Activated T-cell treated with anti-CD3 and anti-CD28 coated beads, Interleukin-2, amount 50 U/mL, for 4 hours (primary cell): Measurements from ENCODE around the gene GPR183. TPM values are rescaled to one million over a fixed set of nuclear protein-coding genes. Genes with fewer than 3 reads are reported as not detected.

Source experiments
- ATAC-seq, 2 donors: fragments of 200-7000 bp; cut with Tn5 transposase; one replicate each; pipeline ENCODE4 v1.10.0; 2021
- DNase-seq: peaks from one replicate; pipeline ENCODE4 v3.0.0-alpha.2; 2020
- H3K27me3 Mint-ChIP-seq: one replicate; pipeline ENCODE4 v1.8.0; 2021; ENCODE audit warnings: low read depth, mixed read lengths
- H3K36me3 Mint-ChIP-seq: one replicate; pipeline ENCODE4 v1.8.0; 2022; ENCODE audit warnings: mixed read lengths; ENCODE audit not compliant: insufficient read depth
- H3K4me1 Mint-ChIP-seq: one replicate; pipeline ENCODE4 v1.8.0; 2021; ENCODE audit warnings: low read depth, mixed read lengths
- H3K4me3 Mint-ChIP-seq: one replicate; pipeline ENCODE4 v1.8.0; 2021; ENCODE audit warnings: mild to moderate bottlenecking, moderate library complexity, mixed read lengths
- H3K9me3 Mint-ChIP-seq: one replicate; pipeline ENCODE4 v1.8.0; 2021; ENCODE audit warnings: mixed read lengths
- total RNA-seq, 3 donors: library from RNA; stranded (reverse); gene quantifications; one replicate each; pipeline ENCODE4 v1.2.1, GENCODE V29; 2021

The GPR183 gene
- total RNA-seq, 3 donors from 2014 or later: 48.6 to 86.8 (median 65.7) TPM

DNA sequence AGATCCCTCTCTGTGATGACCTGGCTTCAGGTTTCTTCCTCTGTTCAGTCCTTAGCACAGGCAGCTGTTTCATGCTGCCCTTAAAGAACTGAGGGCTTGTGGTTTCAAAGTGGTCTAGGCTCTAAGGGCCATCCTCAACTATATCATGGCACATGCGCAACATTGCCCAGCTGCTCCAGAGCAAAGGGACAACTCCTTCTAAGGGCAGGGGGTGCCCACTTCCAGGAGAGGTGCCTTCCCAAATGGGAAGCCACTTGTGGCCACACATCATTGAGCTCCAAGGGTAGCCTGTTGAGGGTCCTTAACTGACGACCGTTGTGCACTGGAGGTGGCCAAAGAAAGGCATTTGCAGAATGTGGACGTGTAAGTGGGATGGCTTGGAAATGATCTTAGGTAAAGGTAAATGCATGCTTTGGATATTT is 7.3 kb downstream of the GPR183 start:
- H3K27me3 Mint-ChIP-seq: no peaks in the 10 kb centered on the region
- ATAC-seq: no peak
- DNase-seq: no peak
- H3K9me3 Mint-ChIP-seq: no peaks in the 10 kb centered on the region
- peaks cover 87% of the 10 kb centered on the region for H3K4me1 Mint-ChIP-seq
- H3K4me3 Mint-ChIP-seq: peak overlapping the region; percentile 45
- peaks cover 39% of the 10 kb centered on the region for H3K36me3 Mint-ChIP-seq

DNA sequence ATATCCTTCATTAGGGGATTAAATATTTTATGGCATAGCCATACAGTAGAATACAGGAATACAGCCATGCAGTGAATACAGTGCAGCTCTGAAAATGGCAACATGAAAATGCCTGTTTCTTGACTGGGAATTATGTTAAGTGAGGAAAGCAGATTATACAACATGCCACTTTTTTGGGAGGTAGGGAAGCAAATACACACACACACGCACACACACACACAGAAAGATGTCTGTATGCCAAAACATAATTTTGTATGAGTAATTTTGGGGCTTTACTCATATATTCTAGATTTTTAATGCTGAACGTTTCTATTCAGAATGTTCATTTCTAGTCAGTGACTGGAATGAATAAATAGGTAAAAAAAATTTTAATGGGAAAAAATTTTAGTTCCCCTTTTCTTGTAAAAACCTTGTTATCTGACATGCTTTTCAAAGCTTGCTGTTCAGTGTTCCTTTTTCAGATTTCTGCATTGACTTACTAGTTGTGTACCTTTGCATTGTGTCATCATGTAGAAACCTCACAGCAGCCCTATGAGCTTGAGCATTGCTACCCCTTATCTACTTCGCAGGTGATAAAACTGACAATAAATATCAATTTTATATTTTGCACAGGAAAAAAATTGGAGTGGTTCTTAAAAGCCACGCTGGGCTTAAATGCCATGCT is 7.8 kb downstream of the GPR183 start:
- peaks cover 84% of the 10 kb centered on the region for H3K4me1 Mint-ChIP-seq
- no peak for ATAC-seq
- H3K36me3 Mint-ChIP-seq: peaks cover 36% of the 10 kb centered on the region
- H3K9me3 Mint-ChIP-seq: no peaks in the 10 kb centered on the region
- no peaks in the 10 kb centered on the region for H3K27me3 Mint-ChIP-seq
- DNase-seq: no peak
- H3K4me3 Mint-ChIP-seq: peak overlapping the region; percentile 56

GRCh38 chr13:99298056-99298455 is 9.1 kb downstream of the GPR183 start:
- no peak for ATAC-seq
- H3K27me3 Mint-ChIP-seq: no peaks in the 10 kb centered on the region
- peak overlapping the region; percentile 68 for H3K4me3 Mint-ChIP-seq
- DNase-seq: no peak
- H3K4me1 Mint-ChIP-seq: peaks cover 84% of the 10 kb centered on the region
- H3K9me3 Mint-ChIP-seq: no peaks in the 10 kb centered on the region
- peaks cover 35% of the 10 kb centered on the region for H3K36me3 Mint-ChIP-seq

DNA sequence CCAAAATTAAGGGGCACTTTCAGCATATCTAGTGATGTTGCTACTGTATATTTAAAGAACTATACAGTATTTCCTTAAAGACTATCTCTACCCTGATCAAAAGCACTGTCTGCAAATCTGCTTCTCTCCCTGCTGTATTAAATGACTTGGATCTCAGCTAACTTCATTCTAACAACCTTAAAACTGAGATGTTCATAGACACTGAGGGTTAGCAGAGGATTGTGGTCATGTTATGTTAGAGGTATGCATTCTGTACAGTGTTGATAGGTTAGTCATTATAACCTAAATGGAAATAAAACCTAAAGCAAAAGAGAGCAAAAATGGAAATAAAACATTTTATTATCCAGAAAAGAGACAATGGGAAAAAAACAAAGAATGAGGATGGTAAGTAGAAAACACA is 9.9 kb downstream of the GPR183 start:
- ATAC-seq: peak in 1 of 2 donors; percentile 12
- DNase-seq: no peak
- H3K9me3 Mint-ChIP-seq: no peaks in the 10 kb centered on the region
- peaks cover 40% of the 10 kb centered on the region for H3K36me3 Mint-ChIP-seq
- no peaks in the 10 kb centered on the region for H3K27me3 Mint-ChIP-seq
- peak overlapping the region; percentile 68 for H3K4me3 Mint-ChIP-seq
- peaks cover 84% of the 10 kb centered on the region for H3K4me1 Mint-ChIP-seq

GRCh38 chr13:99296398-99296797 is 10.8 kb downstream of the GPR183 start:
- peak overlapping the region; percentile 78 for H3K4me3 Mint-ChIP-seq
- no peaks in the 10 kb centered on the region for H3K27me3 Mint-ChIP-seq
- H3K4me1 Mint-ChIP-seq: peaks cover 80% of the 10 kb centered on the region
- ATAC-seq (peak; percentile 68 to 70), DNase-seq (no peak)
- H3K9me3 Mint-ChIP-seq: no peaks in the 10 kb centered on the region
- H3K36me3 Mint-ChIP-seq: peaks cover 38% of the 10 kb centered on the region

DNA sequence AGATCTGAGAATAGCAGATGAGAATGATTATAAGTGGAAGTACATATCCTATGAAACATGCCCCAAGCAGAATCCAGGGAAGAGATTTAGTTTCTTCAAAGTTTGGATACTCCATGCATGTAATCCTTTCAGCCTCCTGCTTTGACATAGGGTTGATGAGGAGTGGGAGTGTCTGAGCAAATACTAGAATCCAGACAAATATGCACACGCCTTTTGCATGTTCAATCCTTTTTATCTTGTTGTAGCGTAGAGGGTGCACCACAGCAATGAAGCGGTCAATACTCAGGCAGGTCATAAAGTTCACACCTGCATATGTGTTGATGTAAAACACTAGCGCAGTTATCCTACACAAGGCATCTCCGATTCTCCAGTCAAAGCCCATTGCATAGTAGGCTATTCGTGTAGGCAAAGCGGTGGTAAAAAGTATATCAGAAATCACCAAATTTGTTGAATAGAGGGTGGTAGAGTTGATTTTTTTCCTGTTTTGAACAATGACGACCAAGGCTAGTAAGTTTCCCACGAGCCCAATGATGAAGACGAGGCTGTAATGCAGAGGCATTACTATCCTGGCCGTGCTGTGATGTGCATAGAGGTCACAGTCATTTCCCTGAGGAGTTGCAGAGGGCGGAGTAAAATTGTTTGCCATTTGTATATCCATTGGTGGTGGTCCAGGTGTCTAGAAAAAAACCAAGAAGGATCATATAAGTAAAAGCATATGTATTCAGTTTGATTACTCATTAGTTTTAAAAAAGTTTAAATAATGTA is 11.5 kb downstream of the GPR183 start:
- ATAC-seq (no peak), DNase-seq (no peak)
- no peaks in the 10 kb centered on the region for H3K27me3 Mint-ChIP-seq

DNA sequence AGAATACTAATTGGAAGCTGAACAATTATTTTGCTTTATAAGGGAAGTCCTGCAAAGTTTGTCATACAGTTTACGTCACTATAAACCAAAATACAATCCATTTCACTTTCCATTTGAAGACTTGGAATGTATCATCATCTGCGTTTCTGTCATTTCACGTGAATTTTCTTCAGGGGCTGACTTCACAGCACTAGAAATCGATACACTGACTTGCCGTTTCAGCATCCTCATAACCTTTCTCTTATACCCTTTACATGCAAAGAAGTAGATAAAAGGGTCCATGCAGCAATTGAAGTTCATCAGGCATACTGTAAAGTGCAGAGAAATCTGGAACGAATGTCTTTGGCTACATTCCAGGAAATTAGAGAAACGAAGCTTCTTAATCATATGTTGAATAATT is 12.2 kb downstream of the GPR183 start:
- DNase-seq: no peak
- H3K9me3 Mint-ChIP-seq: no peaks in the 10 kb centered on the region
- H3K4me3 Mint-ChIP-seq: peak overlapping the region; percentile 70
- peak; percentile 16 to 32 for ATAC-seq
- no peaks in the 10 kb centered on the region for H3K27me3 Mint-ChIP-seq
- H3K36me3 Mint-ChIP-seq: peaks cover 42% of the 10 kb centered on the region
- H3K4me1 Mint-ChIP-seq: peaks cover 83% of the 10 kb centered on the region

More for the DNA sequence above, 11.5 kb downstream of the GPR183 start:
- Mint-ChIP-seq H3K4me3 (peak overlapping the region; percentile 70), H3K9me3 (no peaks in the 10 kb centered on the region), H3K36me3 (peaks cover 42% of the 10 kb centered on the region), H3K4me1 (peaks cover 82% of the 10 kb centered on the region)

GRCh38 chr13:99294198-99294597 is 13.0 kb downstream of the GPR183 start:
- Mint-ChIP-seq H3K36me3 (peaks cover 48% of the 10 kb centered on the region), H3K4me3 (no peak overlapping the region), H3K4me1 (peaks cover 84% of the 10 kb centered on the region), H3K27me3 (no peaks in the 10 kb centered on the region), H3K9me3 (no peaks in the 10 kb centered on the region)
- DNase-seq (no peak), ATAC-seq (no peak)

DNA sequence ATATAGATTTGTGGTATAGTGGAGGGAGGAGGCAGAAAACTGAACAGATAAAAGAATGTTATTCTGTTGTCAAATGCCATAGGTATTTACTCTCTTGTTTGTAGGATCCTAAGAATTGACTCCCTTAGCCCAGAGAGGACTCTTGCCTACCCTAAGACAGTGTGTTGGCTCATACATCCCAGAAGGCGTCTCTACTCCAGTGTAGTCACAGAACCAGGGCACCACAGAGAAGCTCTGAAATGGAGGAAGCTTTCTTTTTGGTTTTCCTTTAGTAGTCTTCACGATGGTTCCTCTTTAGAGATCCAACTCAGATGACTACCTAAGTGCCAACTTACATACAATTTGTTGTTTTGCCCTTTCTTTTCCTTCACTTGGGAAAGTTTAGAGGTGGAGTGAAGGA is 14.0 kb downstream of the GPR183 start:
- Mint-ChIP-seq H3K4me1 (peaks cover 85% of the 10 kb centered on the region), H3K4me3 (no peak overlapping the region), H3K36me3 (peaks cover 53% of the 10 kb centered on the region), H3K9me3 (no peaks in the 10 kb centered on the region), H3K27me3 (no peaks in the 10 kb centered on the region)
- no peak for ATAC-seq
- no peak for DNase-seq

DNA sequence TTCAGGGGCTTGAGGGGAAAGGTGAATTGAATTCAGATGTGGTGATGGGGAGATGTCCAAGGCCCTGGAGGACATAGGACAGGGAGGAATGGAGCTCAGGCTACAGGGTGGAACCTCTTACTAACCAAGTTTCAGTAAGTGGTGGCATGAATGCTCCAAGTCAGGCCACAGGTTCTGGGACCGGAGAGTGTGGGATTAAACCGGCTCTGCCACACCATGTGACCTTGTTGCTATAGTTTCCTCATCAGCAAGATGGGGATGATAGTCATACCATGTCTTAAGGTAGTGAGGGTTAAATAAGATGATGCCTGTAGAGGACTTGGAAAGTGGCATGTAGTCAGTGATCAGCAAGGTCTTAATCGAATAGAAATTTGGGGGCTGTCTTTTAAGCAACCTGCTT is 16.3 kb downstream of the GPR183 start:
- Mint-ChIP-seq H3K4me3 (peak overlapping the region; percentile 42), H3K4me1 (peaks cover 87% of the 10 kb centered on the region), H3K27me3 (no peaks in the 10 kb centered on the region), H3K9me3 (no peaks in the 10 kb centered on the region), H3K36me3 (peaks cover 51% of the 10 kb centered on the region)
- ATAC-seq (no peak), DNase-seq (no peak)

GRCh38 chr13:99289674-99290337 is 17.4 kb downstream of the GPR183 start:
- Mint-ChIP-seq H3K4me3 (no peak overlapping the region), H3K36me3 (peaks cover 41% of the 10 kb centered on the region), H3K9me3 (no peaks in the 10 kb centered on the region), H3K4me1 (peaks cover 87% of the 10 kb centered on the region), H3K27me3 (no peaks in the 10 kb centered on the region)
- peak; percentile 64 to 65 for ATAC-seq
- DNase-seq: peak; percentile 44

DNA sequence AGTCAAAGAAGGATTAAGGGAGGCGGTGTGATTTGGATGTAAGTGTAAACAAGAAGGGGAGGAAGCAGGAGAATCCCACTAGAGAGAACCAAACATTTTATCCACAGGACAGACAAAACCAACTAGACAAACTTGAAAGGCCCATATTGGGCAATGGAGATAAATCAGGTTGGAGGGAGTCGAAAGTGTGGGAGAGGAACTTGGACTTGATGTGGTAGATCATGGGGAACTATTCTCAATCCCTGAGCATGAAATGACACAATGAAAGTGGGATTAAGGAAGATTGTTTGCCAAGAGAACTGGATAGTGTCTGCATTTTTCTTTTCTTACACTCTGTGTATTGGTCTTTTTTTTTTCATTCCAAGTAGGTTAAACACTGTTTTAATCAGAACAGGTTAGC is 17.9 kb downstream of the GPR183 start:
- H3K4me3 Mint-ChIP-seq: no peak overlapping the region
- ATAC-seq (no peak), DNase-seq (no peak)
- no peaks in the 10 kb centered on the region for H3K9me3 Mint-ChIP-seq
- no peaks in the 10 kb centered on the region for H3K27me3 Mint-ChIP-seq
- peaks cover 43% of the 10 kb centered on the region for H3K36me3 Mint-ChIP-seq
- H3K4me1 Mint-ChIP-seq: peaks cover 91% of the 10 kb centered on the region

DNA sequence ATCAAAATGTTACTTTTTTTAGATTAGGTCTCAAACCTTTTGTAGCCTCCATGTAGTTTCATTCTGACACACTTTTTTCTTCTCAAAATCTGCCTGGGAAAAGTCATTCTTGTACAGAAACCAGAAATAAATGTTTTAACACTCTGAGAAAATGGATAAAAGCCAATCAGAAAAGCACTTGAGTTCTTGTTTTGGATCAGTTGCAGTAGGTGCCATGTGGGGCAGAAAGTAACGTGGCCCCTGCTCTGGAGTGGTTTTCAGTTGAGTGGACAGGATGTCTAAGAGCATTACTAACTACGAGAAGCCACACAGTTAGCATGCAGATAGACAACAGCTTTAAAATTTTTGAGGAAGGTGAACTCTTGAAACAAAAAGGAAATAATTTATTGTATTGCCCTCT is 19.1 kb downstream of the GPR183 start:
- DNase-seq (no peak), ATAC-seq (peak; percentile 84 to 89)
- peak overlapping the region; percentile 11 for H3K4me3 Mint-ChIP-seq
- no peaks in the 10 kb centered on the region for H3K9me3 Mint-ChIP-seq
- no peaks in the 10 kb centered on the region for H3K27me3 Mint-ChIP-seq
- peaks cover 90% of the 10 kb centered on the region for H3K4me1 Mint-ChIP-seq
- H3K36me3 Mint-ChIP-seq: peaks cover 35% of the 10 kb centered on the region

DNA sequence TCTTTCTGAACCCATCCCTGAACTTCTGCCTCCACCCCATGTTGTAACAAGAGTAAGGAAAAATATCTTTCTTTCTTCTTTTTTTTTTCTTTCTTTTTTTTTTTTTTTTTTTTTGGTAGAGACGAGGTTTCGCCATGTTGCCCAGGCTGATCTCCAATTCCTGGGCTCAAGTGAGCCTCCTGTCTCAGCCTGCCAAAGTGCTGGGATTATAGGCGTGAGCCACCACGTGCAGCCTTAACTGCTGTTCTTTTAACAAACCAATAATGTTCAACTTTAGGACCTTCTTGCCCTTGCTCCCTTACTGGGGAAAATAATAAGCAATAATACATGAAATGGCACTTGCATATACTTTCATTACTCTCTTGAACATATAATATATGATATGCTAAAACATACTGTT is 19.6 kb downstream of the GPR183 start:
- no peaks in the 10 kb centered on the region for H3K27me3 Mint-ChIP-seq
- peaks cover 30% of the 10 kb centered on the region for H3K36me3 Mint-ChIP-seq
- H3K4me3 Mint-ChIP-seq: peak overlapping the region; percentile 11
- H3K9me3 Mint-ChIP-seq: no peaks in the 10 kb centered on the region
- no peak for ATAC-seq
- peaks cover 90% of the 10 kb centered on the region for H3K4me1 Mint-ChIP-seq
- DNase-seq: no peak
